ENCODE data around the gene MSRB3.
A peak's percentile ranks its signal among the peaks of the same experiment; 100 is the strongest.

DNA sequence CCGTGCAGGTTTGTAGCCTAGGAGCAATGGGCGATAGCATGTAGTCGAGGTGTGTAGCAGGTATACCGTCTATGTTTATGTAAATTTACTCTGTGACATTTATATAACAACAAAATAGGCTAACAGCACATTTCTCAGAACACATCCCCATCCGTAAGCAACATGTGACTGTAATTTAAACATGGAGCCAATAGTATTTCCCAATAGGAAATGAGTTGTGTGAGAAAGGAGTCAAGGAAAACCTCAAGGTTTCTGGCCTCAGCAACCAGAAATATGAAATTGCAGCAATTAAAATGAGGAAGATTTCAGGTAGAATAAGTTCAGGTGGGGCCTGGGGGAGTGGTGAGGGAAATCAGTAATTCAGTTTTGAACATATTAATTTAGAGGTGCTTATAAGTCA lies 136.0 kb downstream of the MSRB3 start:
- TF ChIP-seq, protein P1, sequence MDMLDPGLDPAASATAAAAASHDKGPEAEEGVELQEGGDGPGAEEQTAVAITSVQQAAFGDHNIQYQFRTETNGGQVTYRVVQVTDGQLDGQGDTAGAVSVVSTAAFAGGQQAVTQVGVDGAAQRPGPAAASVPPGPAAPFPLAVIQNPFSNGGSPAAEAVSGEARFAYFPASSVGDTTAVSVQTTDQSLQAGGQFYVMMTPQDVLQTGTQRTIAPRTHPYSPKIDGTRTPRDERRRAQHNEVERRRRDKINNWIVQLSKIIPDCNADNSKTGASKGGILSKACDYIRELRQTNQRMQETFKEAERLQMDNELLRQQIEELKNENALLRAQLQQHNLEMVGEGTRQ (IDR thresholded peaks at IDR 0.05; ENCODE audit: low read depth, low read length): peak; percentile 31; the same call in 1 of the 2 replicates
- no peak for TF ChIP-seq FOS (IDR thresholded peaks at IDR 0.05; ENCODE audit: low read depth, low read length)
- peak; percentile 24; the same call in 1 of the 2 replicates for TF ChIP-seq CEBPB (IDR thresholded peaks at IDR 0.05; ENCODE audit: low read depth, low read length)
- TF ChIP-seq RAD21 (IDR thresholded peaks at IDR 0.05; ENCODE audit: low read length): no peak
- TF ChIP-seq, protein P2, sequence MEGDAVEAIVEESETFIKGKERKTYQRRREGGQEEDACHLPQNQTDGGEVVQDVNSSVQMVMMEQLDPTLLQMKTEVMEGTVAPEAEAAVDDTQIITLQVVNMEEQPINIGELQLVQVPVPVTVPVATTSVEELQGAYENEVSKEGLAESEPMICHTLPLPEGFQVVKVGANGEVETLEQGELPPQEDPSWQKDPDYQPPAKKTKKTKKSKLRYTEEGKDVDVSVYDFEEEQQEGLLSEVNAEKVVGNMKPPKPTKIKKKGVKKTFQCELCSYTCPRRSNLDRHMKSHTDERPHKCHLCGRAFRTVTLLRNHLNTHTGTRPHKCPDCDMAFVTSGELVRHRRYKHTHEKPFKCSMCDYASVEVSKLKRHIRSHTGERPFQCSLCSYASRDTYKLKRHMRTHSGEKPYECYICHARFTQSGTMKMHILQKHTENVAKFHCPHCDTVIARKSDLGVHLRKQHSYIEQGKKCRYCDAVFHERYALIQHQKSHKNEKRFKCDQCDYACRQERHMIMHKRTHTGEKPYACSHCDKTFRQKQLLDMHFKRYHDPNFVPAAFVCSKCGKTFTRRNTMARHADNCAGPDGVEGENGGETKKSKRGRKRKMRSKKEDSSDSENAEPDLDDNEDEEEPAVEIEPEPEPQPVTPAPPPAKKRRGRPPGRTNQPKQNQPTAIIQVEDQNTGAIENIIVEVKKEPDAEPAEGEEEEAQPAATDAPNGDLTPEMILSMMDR (conservative IDR thresholded peaks at IDR 0.05; ENCODE audit: low read depth, low read length): no peak
- TF ChIP-seq, protein P3, sequence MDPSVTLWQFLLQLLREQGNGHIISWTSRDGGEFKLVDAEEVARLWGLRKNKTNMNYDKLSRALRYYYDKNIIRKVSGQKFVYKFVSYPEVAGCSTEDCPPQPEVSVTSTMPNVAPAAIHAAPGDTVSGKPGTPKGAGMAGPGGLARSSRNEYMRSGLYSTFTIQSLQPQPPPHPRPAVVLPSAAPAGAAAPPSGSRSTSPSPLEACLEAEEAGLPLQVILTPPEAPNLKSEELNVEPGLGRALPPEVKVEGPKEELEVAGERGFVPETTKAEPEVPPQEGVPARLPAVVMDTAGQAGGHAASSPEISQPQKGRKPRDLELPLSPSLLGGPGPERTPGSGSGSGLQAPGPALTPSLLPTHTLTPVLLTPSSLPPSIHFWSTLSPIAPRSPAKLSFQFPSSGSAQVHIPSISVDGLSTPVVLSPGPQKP (IDR thresholded peaks at IDR 0.05; ENCODE audit: borderline replicate concordance, low read depth, low read length): no peak
- no peak for TF ChIP-seq RCOR1 (IDR thresholded peaks at IDR 0.05; ENCODE audit: insufficient replicate concordance, low read length)
- TF ChIP-seq SMC3 (IDR thresholded peaks at IDR 0.05; ENCODE audit: low read depth, low read length): no peak
- TF ChIP-seq POLR2A (IDR thresholded peaks at IDR 0.05; ENCODE audit: low read depth, low read length): no peak
- no peak for TF ChIP-seq BHLHE40 (IDR thresholded peaks at IDR 0.05; ENCODE audit: low read depth, low read length)
- TF ChIP-seq RFX5 (IDR thresholded peaks at IDR 0.05; ENCODE audit: low read depth, low read length): no peak

Measured in IMR-90 (cell line).